Measurements from ENCODE around the gene MLH1.

- TF ChIP-seq TAF1 (IDR thresholded peaks at IDR 0.05; ENCODE audit: borderline replicate concordance, low read depth, low read length) = no peak
- no peak for TF ChIP-seq CTCF (IDR thresholded peaks at IDR 0.05)
- no peak for TF ChIP-seq EZH2phosphoT487 (IDR thresholded peaks at IDR 0.05; ENCODE audit: borderline replicate concordance, low read depth)
- TF ChIP-seq TCF12 (IDR thresholded peaks at IDR 0.05) = no peak
Observed at GRCh38 chr3:37030588-37030987, 37.3 kb downstream of the MLH1 start.
